ENCODE measurements around the gene MBD3L2B. TPM values are rescaled to one million over a fixed set of nuclear protein-coding genes. Genes with fewer than 3 reads are reported as not detected.

Gene MBD3L2B
- total and polyA plus RNA-seq, 4 donors, result not detected

GRCh38 chr19:6999933-7000332, 21.3 kb downstream of the MBD3L2B start:
- no peak for DNase-seq (ENCODE audit: low read depth in 4 of 6, low spot score in 6 of 6)
- H3K36me3 ChIP-seq (ENCODE audit: control insufficient read depth, insufficient read depth, low read length), result no peaks in the 10 kb centered on the region
- no peaks in the 10 kb centered on the region for H3K9me3 ChIP-seq (ENCODE audit: control insufficient read depth, insufficient read depth, low read length)
- no peak overlapping the region for H3K4me3 ChIP-seq (ENCODE audit: low read depth, low read length)
- H3K27me3 ChIP-seq (ENCODE audit: control insufficient read depth, insufficient read depth, low read length), result no peaks in the 10 kb centered on the region
- 70% methylated on average over 7 of the region's 7 CpGs for WGBS (ENCODE audit: insufficient coverage)
- H3K4me1 ChIP-seq (ENCODE audit: control insufficient read depth, insufficient read depth, low read length), result no peaks in the 10 kb centered on the region
- no peak overlapping the region for H3K27ac ChIP-seq (ENCODE audit: low read depth, low read length)

GRCh38 chr19:6997679-6998445, 23.4 kb downstream of the MBD3L2B start:
- H3K4me1 ChIP-seq (ENCODE audit: control insufficient read depth, insufficient read depth, low read length), result no peaks in the 10 kb centered on the region
- H3K27ac ChIP-seq (ENCODE audit: low read depth, low read length), result no peak overlapping the region
- no peak overlapping the region for H3K4me3 ChIP-seq (ENCODE audit: low read depth, low read length)
- DNase-seq (ENCODE audit: low read depth in 4 of 6, low spot score in 6 of 6), result no peak
- H3K36me3 ChIP-seq (ENCODE audit: control insufficient read depth, insufficient read depth, low read length), result no peaks in the 10 kb centered on the region
- 77% methylated on average over 10 of the region's 15 CpGs for WGBS (ENCODE audit: insufficient coverage)
- no peaks in the 10 kb centered on the region for H3K9me3 ChIP-seq (ENCODE audit: control insufficient read depth, insufficient read depth, low read length)
- H3K27me3 ChIP-seq (ENCODE audit: control insufficient read depth, insufficient read depth, low read length), result no peaks in the 10 kb centered on the region

- no peaks in the 10 kb centered on the region for H3K9me3 ChIP-seq (ENCODE audit: control insufficient read depth, insufficient read depth, low read length)
- H3K4me3 ChIP-seq (ENCODE audit: low read depth, low read length), result no peak overlapping the region
- H3K27me3 ChIP-seq (ENCODE audit: control insufficient read depth, insufficient read depth, low read length), result no peaks in the 10 kb centered on the region
- DNase-seq (ENCODE audit: low read depth in 4 of 6, low spot score in 6 of 6), result no peak
- H3K4me1 ChIP-seq (ENCODE audit: control insufficient read depth, insufficient read depth, low read length), result no peaks in the 10 kb centered on the region
- no peak overlapping the region for H3K27ac ChIP-seq (ENCODE audit: low read depth, low read length)
- H3K36me3 ChIP-seq (ENCODE audit: control insufficient read depth, insufficient read depth, low read length), result no peaks in the 10 kb centered on the region
- no CpG with 5 or more reads among the region's 4 CpGs for WGBS (ENCODE audit: insufficient coverage)
Observed at GRCh38 chr19:6996810-6997209, 24.4 kb downstream of the MBD3L2B start.

GRCh38 chr19:6995054-6995453, 26.2 kb downstream of the MBD3L2B start:
- Histone ChIP-seq H3K9me3 (ENCODE audit: control insufficient read depth, insufficient read depth, low read length) (no peaks in the 10 kb centered on the region), H3K36me3 (ENCODE audit: control insufficient read depth, insufficient read depth, low read length) (no peaks in the 10 kb centered on the region), H3K27me3 (ENCODE audit: control insufficient read depth, insufficient read depth, low read length) (no peaks in the 10 kb centered on the region), H3K4me1 (ENCODE audit: control insufficient read depth, insufficient read depth, low read length) (no peaks in the 10 kb centered on the region), H3K27ac (ENCODE audit: low read depth, low read length) (no peak overlapping the region), H3K4me3 (ENCODE audit: low read depth, low read length) (no peak overlapping the region)
- WGBS (ENCODE audit: insufficient coverage), result 73% methylated on average over 1 of the region's 1 CpG
- DNase-seq (ENCODE audit: low read depth in 4 of 6, low spot score in 6 of 6), result no peak

GRCh38 chr19:6988257-6988656, 33.0 kb downstream of the MBD3L2B start:
- Histone ChIP-seq H3K36me3 (ENCODE audit: control insufficient read depth, insufficient read depth, low read length) (no peaks in the 10 kb centered on the region), H3K27ac (ENCODE audit: low read depth, low read length) (no peak overlapping the region), H3K9me3 (ENCODE audit: control insufficient read depth, insufficient read depth, low read length) (peaks cover 3% of the 10 kb centered on the region), H3K27me3 (ENCODE audit: control insufficient read depth, insufficient read depth, low read length) (no peaks in the 10 kb centered on the region), H3K4me3 (ENCODE audit: low read depth, low read length) (no peak overlapping the region), H3K4me1 (ENCODE audit: control insufficient read depth, insufficient read depth, low read length) (no peaks in the 10 kb centered on the region)
- DNase-seq (ENCODE audit: low read depth in 4 of 6, low spot score in 6 of 6), result no peak
- WGBS (ENCODE audit: insufficient coverage), result 63% methylated on average over 2 of the region's 3 CpGs

GRCh38 chr19:6987850-6988249, 33.4 kb downstream of the MBD3L2B start:
- no peaks in the 10 kb centered on the region for H3K27me3 ChIP-seq (ENCODE audit: control insufficient read depth, insufficient read depth, low read length)
- no peak overlapping the region for H3K4me3 ChIP-seq (ENCODE audit: low read depth, low read length)
- H3K36me3 ChIP-seq (ENCODE audit: control insufficient read depth, insufficient read depth, low read length), result no peaks in the 10 kb centered on the region
- no peaks in the 10 kb centered on the region for H3K4me1 ChIP-seq (ENCODE audit: control insufficient read depth, insufficient read depth, low read length)
- H3K9me3 ChIP-seq (ENCODE audit: control insufficient read depth, insufficient read depth, low read length), result peaks cover 3% of the 10 kb centered on the region
- 63% methylated on average over 1 of the region's 4 CpGs for WGBS (ENCODE audit: insufficient coverage)
- no peak overlapping the region for H3K27ac ChIP-seq (ENCODE audit: low read depth, low read length)
- no peak for DNase-seq (ENCODE audit: low read depth in 4 of 6, low spot score in 6 of 6)

- Histone ChIP-seq H3K27ac (ENCODE audit: low read depth, low read length) (no peak overlapping the region), H3K9me3 (ENCODE audit: control insufficient read depth, insufficient read depth, low read length) (peaks cover 3% of the 10 kb centered on the region), H3K4me3 (ENCODE audit: low read depth, low read length) (no peak overlapping the region), H3K27me3 (ENCODE audit: control insufficient read depth, insufficient read depth, low read length) (no peaks in the 10 kb centered on the region), H3K4me1 (ENCODE audit: control insufficient read depth, insufficient read depth, low read length) (no peaks in the 10 kb centered on the region), H3K36me3 (ENCODE audit: control insufficient read depth, insufficient read depth, low read length) (no peaks in the 10 kb centered on the region)
- no peak for DNase-seq (ENCODE audit: low read depth in 4 of 6, low spot score in 6 of 6)
Observed at GRCh38 chr19:6983448-6983847, 37.8 kb downstream of the MBD3L2B start.

GRCh38 chr19:6979399-6979798, 41.8 kb downstream of the MBD3L2B start:
- H3K4me1 ChIP-seq (ENCODE audit: control insufficient read depth, insufficient read depth, low read length), result no peaks in the 10 kb centered on the region
- no peaks in the 10 kb centered on the region for H3K27me3 ChIP-seq (ENCODE audit: control insufficient read depth, insufficient read depth, low read length)
- H3K36me3 ChIP-seq (ENCODE audit: control insufficient read depth, insufficient read depth, low read length), result no peaks in the 10 kb centered on the region
- WGBS (ENCODE audit: insufficient coverage), result no CpG with 5 or more reads among the region's 3 CpGs
- peaks cover 6% of the 10 kb centered on the region for H3K9me3 ChIP-seq (ENCODE audit: control insufficient read depth, insufficient read depth, low read length)
- no peak for DNase-seq (ENCODE audit: low read depth in 4 of 6, low spot score in 6 of 6)
- H3K4me3 ChIP-seq (ENCODE audit: low read depth, low read length), result no peak overlapping the region
- no peak overlapping the region for H3K27ac ChIP-seq (ENCODE audit: low read depth, low read length)

GRCh38 chr19:6976197-6976596, 45.0 kb downstream of the MBD3L2B start:
- Histone ChIP-seq H3K27me3 (ENCODE audit: control insufficient read depth, insufficient read depth, low read length) (no peaks in the 10 kb centered on the region), H3K4me3 (ENCODE audit: low read depth, low read length) (no peak overlapping the region), H3K36me3 (ENCODE audit: control insufficient read depth, insufficient read depth, low read length) (no peaks in the 10 kb centered on the region), H3K9me3 (ENCODE audit: control insufficient read depth, insufficient read depth, low read length) (peaks cover 3% of the 10 kb centered on the region), H3K4me1 (ENCODE audit: control insufficient read depth, insufficient read depth, low read length) (no peaks in the 10 kb centered on the region), H3K27ac (ENCODE audit: low read depth, low read length) (no peak overlapping the region)
- 80% methylated on average over 2 of the region's 5 CpGs for WGBS (ENCODE audit: insufficient coverage)
- no peak for DNase-seq (ENCODE audit: low read depth in 4 of 6, low spot score in 6 of 6)

- Histone ChIP-seq H3K4me1 (ENCODE audit: control insufficient read depth, insufficient read depth, low read length) (no peaks in the 10 kb centered on the region), H3K36me3 (ENCODE audit: control insufficient read depth, insufficient read depth, low read length) (no peaks in the 10 kb centered on the region), H3K27me3 (ENCODE audit: control insufficient read depth, insufficient read depth, low read length) (no peaks in the 10 kb centered on the region), H3K9me3 (ENCODE audit: control insufficient read depth, insufficient read depth, low read length) (no peaks in the 10 kb centered on the region), H3K4me3 (ENCODE audit: low read depth, low read length) (no peak overlapping the region), H3K27ac (ENCODE audit: low read depth, low read length) (no peak overlapping the region)
- no peak for DNase-seq (ENCODE audit: low read depth in 4 of 6, low spot score in 6 of 6)
- 100% methylated on average over 1 of the region's 1 CpG for WGBS (ENCODE audit: insufficient coverage)
Observed at GRCh38 chr19:6971366-6971765, 49.9 kb downstream of the MBD3L2B start.

Data from spinal cord (tissue), 10 donors.